ENCODE results near the gene ADAM11.

ADAM11 gene

DNA sequence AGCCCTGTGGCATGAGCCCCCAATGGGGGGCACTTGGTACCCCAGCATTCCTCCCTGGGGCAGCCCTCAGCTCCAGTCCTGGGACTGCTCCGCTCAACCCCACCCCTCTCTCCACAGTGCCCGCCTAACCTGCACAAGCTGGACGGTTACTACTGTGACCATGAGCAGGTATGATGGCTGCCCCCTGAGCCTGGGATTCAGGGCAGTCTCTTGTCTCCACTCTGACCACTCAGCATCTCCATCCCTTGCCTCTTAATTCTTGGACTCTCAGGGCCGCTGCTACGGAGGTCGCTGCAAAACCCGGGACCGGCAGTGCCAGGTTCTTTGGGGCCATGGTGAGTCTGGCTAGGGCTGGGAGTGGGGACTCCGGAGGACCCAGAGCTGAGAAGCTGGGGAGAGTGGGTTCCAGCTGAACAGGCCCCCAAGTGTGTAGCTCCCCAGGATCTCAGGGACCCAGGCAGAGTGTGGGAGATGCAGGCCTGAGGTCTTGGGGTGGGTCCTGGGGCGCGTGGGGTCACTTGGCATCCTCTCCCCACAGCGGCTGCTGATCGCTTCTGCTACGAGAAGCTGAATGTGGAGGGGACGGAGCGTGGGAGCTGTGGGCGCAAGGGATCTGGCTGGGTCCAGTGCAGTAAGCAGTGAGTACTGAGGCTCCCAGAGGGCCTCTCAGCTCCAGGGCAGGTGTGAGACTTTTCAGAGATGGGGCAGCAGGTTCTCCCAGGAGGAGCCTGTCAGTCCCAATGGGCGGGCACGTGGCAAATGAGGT is 18.0 kb downstream of the ADAM11 start:
- no peak for DNase-seq

DNA sequence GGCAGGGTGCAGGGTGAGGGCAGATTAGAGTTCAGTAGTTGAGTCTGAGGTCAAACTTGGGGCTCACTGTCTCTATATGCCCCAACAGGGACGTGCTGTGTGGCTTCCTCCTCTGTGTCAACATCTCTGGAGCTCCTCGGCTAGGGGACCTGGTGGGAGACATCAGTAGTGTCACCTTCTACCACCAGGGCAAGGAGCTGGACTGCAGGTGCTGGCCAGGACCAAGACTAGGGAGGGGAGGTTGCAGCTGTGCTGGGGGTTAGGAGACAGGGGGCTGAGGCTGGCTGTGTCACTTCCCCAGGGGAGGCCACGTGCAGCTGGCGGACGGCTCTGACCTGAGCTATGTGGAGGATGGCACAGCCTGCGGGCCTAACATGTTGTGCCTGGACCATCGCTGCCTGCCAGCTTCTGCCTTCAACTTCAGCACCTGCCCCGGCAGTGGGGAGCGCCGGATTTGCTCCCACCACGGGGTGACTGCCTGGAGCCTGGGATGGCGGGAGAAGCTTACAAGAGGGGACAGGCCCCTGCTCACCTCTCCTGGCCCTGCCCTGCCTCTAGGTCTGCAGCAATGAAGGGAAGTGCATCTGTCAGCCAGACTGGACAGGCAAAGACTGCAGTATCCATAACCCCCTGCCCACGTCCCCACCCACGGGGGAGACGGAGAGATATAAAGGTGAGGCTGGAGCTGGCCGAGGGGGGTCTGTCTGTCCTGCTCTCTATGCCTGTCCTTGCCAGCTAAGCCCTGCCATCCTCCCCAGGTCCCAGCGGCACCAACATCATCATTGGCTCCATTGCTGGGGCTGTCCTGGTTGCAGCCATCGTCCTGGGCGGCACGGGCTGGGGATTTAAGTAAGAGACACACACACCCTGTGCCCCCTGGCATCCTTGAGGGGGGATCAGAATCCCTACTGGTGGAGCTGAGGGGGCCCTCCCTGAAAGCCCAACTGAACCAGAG is 18.9 kb downstream of the ADAM11 start:
- no peak for DNase-seq

DNA sequence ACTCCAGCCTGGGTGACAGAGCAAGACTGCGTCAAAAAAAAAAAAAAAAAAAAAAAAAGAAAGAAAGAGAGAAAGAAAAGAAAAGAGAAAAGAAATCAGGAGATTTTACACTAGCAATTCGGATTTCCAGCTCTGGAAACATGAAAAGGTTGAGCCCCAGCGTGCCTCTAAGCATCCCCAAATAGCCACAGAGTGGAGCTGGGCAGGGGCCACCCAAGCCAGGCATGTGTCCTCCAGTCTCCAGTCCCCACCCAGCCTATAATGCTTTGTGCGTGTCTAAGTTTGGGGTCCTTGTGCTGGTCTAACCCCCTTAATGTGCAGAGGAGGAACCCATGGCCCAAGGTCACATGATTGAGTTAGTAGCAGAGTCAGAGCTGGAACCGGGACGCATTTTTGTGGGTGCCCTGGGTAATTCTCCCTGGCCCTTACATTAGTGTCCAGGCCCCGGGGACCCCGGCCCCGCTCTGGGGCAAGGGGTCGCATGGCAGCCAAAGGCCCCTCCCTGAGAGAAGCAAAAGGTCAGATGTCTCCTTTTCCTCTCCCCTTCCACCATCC is 19.9 kb downstream of the ADAM11 start:
- no peak for DNase-seq

DNA sequence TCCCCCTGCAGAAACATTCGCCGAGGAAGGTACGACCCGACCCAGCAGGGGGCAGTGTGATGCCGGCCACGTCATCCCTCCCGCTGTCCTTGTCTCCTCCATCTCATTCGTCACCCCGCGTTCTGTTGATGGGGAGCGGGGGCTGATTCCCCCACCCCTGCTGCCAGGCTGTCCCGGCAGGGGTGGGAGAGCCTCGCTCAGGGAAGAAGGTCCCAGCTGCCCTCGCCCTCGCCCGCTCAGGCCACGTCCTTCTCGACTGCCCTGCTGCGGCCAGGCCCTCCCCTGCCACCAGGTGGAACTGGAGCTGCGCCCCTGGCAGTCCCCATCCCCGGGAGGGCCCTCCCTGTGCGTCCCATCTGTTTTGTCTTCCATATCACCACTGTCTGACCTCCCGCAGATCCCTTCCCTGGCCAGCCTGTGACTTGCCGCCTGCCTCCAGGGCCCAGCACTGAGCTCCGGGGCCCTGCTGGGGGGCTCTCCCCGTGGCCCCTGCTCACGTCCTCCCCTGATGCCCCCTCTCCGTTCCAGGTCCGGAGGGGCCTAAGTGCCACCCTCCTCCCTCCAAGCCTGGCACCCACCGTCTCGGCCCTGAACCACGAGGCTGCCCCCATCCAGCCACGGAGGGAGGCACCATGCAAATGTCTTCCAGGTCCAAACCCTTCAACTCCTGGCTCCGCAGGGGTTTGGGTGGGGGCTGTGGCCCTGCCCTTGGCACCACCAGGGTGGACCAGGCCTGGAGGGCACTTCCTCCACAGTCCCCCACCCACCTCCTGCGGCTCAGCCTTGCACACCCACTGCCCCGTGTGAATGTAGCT is 20.6 kb downstream of the ADAM11 start:
- peak; percentile 54 to 71 (median 62) for DNase-seq

DNA sequence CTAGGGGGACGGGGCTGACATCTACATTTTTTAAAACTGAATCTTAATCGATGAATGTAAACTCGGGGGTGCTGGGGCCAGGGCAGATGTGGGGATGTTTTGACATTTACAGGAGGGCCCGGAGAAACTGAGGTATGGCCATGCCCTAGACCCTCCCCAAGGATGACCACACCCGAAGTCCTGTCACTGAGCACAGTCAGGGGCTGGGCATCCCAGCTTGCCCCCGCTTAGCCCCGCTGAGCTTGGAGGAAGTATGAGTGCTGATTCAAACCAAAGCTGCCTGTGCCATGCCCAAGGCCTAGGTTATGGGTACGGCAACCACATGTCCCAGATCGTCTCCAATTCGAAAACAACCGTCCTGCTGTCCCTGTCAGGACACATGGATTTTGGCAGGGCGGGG is 21.4 kb downstream of the ADAM11 start:
- DNase-seq: no peak

DNA sequence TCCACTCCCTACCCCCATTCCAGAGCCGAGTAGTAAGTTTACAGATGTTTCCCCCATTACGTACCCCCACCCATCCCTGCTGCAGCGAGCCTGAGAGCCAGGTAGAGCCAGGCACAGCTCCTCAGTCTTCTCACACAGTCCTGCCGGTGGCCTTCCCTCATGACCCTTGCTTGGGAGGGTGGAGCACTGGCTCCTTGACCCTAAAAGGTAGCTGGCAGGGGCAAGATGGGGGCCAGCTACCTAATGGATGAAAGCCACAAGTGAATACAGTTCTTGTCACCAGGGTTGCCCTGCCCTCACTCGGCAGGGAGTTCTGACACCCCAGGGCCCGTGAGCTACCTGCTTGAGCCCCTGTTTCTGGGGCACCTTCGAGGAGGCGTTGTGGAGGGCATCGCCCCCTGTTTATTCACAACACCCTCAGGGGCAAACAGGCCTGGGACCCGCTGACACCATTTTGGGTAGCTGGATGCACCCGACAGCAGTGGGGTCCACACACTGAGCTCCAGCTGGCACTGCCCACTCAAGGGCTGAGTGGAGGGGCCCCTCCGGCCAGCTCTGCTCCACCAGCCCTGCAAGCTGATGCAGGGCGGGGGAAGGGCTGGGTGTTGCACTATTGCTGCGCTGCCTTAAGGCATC is 22.2 kb downstream of the ADAM11 start:
- DNase-seq: no peak

DNA sequence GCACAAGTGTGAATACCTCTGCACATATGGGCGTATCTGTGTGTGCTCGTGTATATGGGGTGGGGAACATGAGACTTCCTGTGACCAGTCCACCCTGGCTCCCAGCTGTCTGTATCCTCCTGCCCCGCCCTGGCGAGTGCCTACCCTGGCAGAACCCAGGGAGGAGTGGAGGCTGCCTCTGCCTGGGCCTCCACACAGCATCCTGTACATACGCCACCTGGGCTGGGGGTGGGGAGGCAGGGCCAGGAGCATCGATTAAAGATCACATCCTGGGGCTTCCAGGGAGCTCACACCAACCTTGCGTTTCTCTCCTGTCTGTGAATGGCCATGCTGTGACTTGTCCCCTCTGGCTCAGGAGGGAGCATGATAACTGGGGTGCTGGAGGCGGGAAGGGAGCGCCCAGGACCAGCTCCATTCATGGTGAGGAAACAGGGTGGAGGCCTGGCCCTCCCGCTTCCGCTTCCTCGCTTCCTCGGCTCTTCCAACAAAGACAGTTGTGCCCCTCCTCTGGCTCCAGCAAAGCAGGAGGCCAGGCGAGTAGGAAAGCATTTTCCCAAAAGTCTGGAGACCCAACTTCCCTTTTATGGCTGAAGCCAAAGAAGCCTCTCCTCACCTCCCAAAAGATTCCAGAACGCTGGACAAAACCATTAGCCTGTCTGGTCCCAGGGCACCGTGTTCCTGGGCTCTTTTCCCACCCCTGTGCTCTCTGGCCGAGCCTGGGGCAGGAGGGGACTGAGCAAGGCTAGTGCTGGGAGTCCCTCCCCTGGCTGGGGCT is 22.9 kb downstream of the ADAM11 start:
- DNase-seq: no peak

DNA sequence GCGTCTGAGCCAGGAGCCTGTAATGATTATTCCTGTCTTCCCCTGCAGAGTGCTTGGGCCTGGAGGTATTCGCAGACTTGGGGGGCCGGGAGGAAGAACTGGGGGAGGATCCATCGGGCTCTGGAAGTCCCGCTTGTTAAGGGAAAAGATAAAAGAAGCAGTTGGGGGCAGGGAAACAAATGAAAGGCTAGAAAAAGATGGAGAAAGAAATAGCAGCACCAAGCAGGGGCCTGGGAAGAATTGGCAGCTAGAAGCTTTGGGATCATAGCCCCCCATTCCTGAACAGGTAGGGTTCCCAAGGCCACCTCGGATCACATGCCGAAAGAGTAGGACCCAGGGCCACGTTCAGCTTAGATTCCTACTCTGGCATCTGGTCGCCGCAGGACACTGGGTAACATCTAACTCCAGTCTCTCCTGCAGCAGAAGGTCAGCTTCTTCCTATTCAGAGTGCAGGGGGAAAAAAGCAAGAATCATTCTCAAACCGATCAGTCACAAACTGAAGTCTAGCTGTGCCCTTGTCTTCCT is 23.6 kb downstream of the ADAM11 start:
- no peak for DNase-seq

DNA sequence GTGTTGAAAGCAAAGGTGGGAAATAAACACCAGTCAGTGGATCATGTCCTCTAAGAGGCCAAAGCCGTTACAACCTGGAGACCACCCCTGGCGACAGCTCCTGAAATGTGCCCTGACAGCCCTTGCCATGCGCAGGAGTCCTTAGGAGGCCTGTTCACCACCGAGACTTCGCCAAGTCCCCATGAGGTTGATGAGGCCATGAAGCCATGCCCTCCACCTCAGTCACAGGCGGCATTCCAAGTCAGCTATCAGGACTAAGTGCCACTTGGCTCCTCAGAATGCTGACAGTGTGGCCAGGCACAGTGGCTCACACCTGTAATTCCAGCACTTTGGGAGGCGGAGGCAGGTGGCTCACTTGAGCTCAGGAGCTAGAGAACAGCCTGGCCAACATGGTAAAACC is 27.1 kb downstream of the ADAM11 start:
- no peak for DNase-seq

DNA sequence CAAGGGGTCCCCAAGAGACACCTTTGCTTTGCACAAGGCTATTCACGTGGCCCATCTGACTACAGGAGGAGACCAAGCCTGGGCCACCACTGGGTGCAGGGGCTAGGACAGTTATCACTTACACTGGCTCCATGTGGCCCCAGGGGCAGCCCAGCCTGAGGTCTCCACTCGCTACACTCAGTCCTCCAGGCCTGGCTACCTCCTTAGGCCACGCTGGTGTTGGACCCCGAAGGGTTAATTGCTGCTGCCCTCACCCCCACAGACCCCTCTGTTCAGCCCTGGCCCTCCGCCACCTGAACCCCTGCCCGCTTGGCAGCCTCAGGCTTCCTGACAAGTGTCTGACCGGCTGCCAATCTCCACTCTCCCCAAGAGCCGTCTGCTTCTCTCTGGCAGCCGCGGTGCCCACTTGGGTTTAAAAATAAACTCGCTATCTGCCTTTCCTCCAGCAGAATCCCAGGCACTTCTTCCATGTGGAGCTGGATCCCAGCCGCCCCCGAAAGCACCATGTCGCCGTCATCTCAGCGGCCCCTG is 27.8 kb downstream of the ADAM11 start:
- no peak for DNase-seq

DNA sequence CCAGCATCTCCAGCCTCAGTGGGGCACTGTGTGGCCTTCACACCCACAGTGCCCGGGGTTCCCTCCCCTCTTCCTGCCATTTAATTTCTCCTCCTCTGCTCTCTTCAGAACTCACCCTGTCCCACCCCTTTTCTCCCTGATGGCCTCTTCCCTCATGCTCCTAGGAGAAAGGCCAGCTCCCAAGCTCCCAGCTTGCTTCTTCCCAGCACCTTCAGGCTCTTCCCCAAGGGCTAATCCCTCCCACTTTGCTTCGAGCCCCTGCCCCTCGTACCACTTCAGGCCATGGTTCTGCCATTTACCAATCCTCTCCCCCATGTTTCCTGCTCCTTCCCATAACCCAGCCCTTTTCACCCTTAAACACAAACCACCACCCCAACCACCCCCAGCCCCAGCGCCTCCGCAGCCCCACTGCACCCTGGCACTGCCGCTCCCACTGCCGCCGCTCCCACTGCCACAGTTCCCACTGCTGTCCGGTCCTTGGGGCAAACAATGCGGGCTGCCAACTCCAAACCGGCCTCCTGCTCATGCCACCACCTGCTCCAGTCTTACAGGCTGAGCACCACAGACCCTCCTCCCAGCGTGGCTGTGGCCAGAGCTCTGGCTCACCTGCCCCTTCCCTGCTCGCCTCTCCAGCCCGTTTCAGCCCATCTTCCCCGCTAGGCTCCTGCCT is 28.6 kb downstream of the ADAM11 start:
- no peak for DNase-seq

DNA sequence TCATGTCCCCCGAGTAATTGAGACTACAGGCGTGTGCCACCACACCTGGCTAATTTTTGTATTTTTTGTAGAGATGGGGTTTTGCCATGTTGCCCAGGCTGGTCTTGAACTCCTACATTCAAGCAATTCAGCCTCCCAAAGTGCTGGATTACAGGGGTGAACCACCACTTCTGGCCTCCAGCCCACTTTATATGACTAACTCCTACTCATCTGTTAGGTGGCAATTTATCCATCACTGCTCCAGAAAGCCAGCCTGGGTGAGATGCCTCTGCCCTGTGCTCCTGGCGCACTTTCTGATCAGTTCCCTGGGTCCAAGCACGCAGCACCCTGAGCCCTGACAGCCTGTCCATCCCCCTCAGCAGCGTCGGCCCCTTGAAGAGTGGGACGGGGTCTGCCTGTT is 29.4 kb downstream of the ADAM11 start:
- DNase-seq: no peak

DNA sequence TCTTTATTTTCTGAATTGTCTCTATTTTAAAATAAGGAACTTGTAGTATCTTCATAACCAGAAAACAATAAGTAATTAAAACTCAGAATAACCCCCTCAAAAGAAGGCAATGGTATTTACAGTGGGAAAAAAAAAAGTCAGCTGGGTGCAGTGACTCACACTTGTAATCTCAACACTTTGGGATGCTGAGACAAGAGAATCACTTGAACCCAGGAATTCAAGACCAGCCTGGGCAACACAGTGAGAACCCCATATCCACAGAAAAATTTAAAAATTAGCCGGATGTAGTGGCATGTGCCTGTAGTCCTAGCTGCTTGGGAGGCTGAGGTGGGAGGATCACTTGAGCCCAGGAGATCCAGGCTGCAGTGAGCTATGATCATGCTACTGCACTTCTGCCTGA is 33.5 kb downstream of the ADAM11 start:
- no peak for DNase-seq

DNA sequence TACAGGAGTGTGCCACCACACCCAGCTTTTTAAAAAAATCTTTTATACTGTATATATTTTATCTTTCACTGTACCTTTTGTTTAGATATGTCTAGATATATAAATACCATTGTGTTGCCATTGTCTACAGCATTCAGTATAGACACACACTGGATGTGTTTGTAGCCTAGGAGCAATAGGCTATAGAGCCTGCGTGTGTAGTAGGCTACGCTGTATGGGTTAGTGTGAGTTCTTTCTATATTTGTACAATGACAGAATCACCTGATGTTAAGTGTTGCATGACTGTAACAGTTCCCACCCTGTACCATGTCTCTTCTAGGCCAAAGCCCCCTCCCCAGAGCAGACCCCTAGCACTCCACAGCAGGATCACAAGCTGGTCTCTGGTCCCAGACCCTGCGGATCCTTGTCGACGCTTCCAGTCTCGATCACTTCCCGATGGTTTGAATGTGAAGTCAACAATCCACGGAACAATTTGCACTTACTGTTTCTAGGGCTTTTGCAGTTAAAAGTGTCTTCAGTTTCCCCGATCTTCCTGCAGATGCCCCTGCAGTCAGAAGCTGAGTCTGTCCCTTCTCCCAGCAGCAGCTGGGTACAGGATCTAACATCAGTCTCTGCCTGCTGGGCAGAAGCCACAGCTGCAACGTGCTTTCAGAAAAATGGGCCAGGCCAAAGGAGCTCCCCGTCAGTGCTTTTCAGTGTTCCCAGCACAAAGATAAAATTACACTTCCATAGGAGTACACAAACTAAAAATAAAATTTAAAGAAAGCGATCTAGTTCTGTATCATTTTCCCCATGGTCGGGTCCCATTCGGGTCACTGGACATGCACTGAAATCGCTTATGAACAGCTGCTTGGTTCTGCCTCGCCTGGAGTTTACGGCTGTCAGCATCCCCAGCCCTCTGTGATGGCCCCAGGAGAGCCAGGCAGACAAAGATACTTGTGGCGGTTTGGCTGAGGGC is 35.4 kb downstream of the ADAM11 start:
- no peak for DNase-seq

DNA sequence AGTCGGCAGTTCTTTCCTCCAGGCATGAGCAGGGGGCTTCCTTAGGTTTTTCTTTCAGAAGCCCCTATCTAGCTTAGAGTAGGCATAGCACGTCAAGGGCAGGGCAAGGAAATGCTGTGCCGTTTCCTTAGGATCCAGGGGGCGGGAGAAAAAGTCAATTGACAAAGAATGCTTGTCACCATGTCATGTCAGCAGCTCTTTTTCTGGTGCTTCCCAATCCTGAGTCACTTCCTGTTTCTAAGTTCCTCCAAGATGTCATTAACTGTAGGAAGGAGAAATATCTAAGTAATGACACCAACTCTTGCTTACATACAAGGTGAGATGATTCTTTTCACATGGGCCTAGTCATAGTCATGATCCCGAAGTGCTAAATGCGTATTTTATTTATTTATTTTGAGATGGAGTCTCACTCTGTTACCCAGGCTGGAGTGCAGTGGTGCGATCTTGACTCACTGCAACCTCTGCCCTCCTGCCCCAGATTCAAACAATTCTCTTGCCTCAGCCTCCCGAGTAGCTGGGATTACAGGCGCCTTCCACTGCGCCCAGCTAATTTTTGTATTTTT is 36.1 kb downstream of the ADAM11 start:
- DNase-seq: no peak

DNA sequence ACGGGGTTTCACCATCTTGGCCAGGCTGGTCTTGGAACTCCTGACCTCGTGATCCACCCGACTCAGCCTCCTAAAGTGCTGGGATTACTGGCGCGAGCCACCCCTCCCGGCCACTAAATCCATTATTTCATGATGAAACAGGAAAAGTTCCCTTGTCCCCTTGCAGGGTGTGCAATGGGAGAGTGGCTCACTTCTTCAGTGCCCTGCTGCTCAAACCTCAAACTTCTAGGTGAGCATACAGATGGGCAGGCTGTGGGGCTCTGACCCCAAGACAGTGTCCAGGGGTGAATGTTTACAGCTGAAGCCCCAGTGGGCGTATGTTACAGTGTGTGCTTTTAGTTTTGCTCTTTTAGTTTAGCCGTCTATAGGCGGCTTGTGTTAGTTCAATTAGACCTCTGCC is 36.6 kb downstream of the ADAM11 start:
- DNase-seq: no peak

DNA sequence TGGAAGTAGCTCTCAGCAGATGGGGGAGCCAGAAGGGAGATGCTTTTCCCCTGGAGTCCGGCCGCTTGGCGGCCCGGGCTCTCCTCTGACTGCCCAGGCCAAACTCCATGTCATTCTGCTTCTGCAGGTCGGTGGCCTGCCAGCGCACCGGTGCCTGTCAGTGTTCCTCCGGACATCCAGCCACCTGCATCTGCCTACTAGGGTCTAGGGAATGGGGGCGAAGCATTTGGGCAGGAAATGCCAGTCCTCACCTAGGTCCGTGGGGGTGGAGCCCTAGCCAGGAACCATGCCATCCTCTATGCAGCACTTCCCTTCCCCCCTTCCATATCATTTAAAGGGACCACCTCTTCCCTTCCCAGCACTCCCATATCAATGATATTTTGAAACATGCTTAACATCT is 37.1 kb downstream of the ADAM11 start:
- no peak for DNase-seq

DNA sequence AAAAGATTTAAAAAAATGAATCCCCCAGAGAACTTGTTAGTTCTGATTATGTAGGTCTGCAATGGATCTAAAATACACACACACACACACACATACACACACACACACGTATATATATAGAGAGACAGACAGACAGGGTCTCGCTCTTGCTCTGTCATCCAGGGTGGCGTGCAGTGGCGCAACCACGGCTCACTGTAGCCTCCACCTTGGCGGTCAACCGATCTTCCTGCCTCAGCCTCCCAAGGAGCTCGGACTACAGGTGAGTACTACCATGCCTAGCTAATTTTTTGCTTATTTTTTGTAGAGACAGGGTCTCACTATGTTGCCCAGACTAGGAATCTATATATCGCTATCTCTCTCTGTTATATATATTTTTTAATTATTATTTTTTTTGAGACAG is 37.9 kb downstream of the ADAM11 start:
- no peak for DNase-seq

DNA sequence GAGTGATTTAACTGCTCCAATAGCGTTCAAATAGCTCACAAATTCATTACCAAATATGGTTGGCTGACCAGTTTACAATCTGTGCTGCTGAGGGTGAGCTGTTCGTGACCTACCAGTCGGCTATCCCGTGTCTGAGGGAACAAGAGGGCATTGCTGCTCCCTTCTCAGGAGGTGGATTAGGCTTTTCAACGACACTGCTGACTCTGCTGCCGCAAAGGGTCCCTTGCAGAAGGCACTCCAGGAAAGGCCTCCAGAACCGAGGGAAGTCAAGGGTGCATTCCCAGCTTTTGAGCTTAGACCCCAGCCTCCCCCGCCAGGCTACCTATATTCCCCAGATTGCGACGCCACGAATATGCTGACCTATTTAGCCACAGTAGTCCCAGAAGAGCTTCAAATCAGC is 39.0 kb downstream of the ADAM11 start:
- no peak for DNase-seq
